Activated T-helper 1 cell treated with anti-CD3 and anti-CD28 coated beads, Interleukin-12 subunit alpha, Interleukin-12 subunit beta, Interleukin-2, Interleukin-4 antibody, amounts not matched to agents 30 ng/mL and 10 ng/mL and 1 ng/mL, durations not matched to agents 14 hours and 24 hours and 36 hours (primary cell): Measurements from ENCODE around the gene EHD1. TPM values are rescaled to one million over a fixed set of nuclear protein-coding genes. Genes with fewer than 3 reads are reported as not detected.

ENCODE experiments used
- DNase-seq: peaks from one replicate; pipeline ENCODE4 v3.0.0; 2021; ENCODE audit warnings: low spot score
- H3K27ac Mint-ChIP-seq: one replicate; pipeline ENCODE4 v1.8.0; 2021; ENCODE audit warnings: mild to moderate bottlenecking, mixed read lengths
- H3K27me3 Mint-ChIP-seq: one replicate; pipeline ENCODE4 v1.8.0; 2022; ENCODE audit warnings: mild to moderate bottlenecking, moderate library complexity, mixed read lengths; ENCODE audit not compliant: insufficient read depth
- H3K36me3 Mint-ChIP-seq: one replicate; pipeline ENCODE4 v1.8.0; 2021; ENCODE audit warnings: low read depth, mixed read lengths
- H3K4me1 Mint-ChIP-seq: one replicate; pipeline ENCODE4 v1.8.0; 2021; ENCODE audit warnings: low read depth, mixed read lengths
- H3K4me3 Mint-ChIP-seq: one replicate; pipeline ENCODE4 v1.8.0; 2021; ENCODE audit warnings: mild to moderate bottlenecking, moderate library complexity, mixed read lengths
- H3K9me3 Mint-ChIP-seq: one replicate; pipeline ENCODE4 v1.8.0; 2021; ENCODE audit warnings: mixed read lengths
- intact Hi-C: fragments of 100-400 bp; cut with micrococcal nuclease; formaldehyde crosslinking; loops from one replicate; pipeline ENCODE4 v1.15.1; 2024
- total RNA-seq: library from RNA; stranded (reverse); gene quantifications from 2 replicates; pipeline ENCODE4 v1.2.3, GENCODE V29; 2022

EHD1 gene
- total RNA-seq, 1 donor from 2014 or later = 96.9 TPM

DNA sequence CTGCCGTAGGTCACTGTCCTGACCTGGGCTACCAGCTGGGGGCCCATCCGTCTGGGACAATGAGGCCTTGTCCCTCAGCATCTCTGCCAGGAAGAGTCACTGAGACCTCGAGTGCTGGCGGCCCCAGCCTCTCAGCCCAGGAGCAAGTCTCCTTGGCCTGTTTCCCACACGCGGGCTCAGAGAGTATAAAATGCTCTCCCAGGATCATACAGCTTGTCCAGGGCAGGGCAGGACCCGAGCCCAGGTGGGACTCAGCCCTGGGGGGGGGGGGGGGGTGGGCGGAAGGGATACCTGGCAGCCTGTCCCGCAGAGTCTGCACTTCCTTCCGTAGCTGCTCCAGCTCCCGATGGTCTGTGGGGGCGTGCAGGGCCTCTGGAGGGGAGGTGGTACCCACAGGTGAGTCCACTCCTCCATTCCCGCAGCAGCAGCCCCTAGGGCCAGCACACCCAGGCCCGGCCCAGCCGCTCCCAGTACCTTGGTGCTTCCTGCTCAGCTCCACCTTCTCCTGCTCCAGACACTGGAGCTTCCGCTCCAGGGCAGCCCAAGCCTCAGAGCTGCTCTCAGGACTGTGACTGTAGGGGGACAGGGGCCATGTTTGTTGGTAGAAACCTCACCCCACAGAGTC lies 41.9 kb downstream of the EHD1 start:
- Mint-ChIP-seq H3K4me1 (no peaks in the 10 kb centered on the region), H3K27ac (no peak overlapping the region), H3K4me3 (no peak overlapping the region)

DNA sequence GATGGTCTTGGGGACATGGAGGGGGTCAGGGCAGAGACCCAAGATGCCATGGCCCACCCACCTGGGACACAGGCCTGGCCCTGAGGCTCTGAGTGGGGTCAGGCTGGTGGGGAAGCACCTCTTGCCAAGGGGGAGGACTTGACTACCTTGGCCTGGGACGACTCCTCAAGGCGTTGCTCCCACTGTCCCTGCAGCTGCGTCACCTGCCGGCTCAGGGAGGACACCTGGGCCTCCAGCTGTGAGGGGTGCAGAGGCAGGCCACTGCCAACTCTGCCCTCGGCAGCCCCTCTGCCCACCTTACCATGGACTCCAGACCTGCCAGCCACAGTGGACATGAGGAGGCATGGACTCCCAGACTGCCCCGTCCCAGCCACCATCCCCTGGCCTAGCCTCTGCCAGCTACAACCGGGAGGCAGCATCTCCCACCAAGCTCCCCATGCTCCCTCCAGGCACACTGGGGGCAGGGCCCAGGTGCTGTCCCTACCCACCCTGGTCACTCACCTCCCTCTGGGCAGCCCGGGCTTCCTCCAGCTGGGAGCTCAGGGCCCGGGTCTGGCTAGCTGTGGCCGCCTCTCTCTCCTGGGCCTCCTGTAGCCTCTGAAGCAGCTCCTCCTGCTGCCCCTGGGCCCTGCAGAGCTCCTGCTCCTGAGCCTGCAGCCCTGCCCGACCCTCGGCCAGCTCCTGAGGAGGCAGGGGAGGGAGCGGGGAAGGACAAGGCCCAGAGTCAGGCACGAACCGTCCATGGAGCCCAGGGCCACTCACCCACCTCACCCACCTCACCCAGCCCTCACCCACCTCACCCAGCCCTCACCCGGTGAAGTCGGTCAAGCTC lies 42.6 kb downstream of the EHD1 start:
- H3K36me3 Mint-ChIP-seq = no peaks in the 10 kb centered on the region
- DNase-seq = no peak
- H3K27me3 Mint-ChIP-seq = no peaks in the 10 kb centered on the region
- intact Hi-C loops = no loop called here
- H3K9me3 Mint-ChIP-seq = no peaks in the 10 kb centered on the region
- no peak overlapping the region for H3K27ac Mint-ChIP-seq
- no peak overlapping the region for H3K4me3 Mint-ChIP-seq
- no peaks in the 10 kb centered on the region for H3K4me1 Mint-ChIP-seq

More for the DNA sequence above, 41.9 kb downstream of the EHD1 start:
- Mint-ChIP-seq H3K36me3 (no peaks in the 10 kb centered on the region), H3K27me3 (no peaks in the 10 kb centered on the region), H3K9me3 (no peaks in the 10 kb centered on the region)
- DNase-seq = no peak
- intact Hi-C loops = no loop called here

DNA sequence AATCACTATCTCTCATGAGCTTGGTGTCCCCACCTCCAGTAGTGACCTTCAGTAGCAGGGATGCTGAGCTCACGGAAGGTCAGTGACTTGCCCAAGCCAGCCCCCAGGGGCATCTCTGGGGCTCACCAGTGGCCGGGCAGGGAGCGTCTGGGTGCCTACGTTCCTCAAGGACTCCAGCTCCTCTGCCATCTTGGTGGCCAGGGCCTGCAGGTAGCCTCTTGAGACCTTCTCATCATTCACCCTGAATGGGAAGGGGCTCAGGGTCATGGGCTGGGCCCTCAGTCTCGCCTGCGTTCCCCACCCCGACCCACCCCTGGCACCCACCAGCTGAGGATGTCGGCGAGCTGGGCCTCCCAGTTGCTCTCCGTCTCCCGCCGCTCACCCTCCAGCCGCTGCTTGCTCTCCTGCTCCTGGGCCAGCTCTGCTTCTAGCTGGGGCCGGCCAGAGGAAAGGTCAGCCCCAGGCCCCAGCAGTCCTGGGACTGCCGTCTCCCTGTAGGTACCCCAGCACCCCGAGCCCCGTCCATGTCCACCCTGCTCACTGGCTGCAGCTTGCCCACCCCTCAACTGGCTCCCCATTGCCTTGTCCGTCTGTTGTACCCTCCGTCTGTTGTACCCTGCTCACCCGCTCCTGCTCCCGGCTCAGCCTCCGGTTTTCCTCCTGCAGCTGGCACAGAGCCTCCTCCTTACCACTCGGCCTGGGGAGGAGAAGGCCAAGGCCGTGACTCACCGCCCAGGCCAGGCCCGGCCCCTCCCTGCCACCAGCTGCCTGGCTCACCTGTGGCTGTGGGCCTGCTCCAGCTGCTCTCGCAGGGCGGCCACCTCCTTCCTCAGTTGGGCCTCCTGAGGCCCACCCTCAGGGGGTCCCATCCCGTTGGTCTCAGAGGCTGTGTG lies 43.5 kb downstream of the EHD1 start:
- Mint-ChIP-seq H3K27me3 (no peaks in the 10 kb centered on the region), H3K4me3 (no peak overlapping the region), H3K9me3 (no peaks in the 10 kb centered on the region), H3K4me1 (no peaks in the 10 kb centered on the region), H3K27ac (no peak overlapping the region), H3K36me3 (no peaks in the 10 kb centered on the region)
- intact Hi-C loops = no loop called here
- no peak for DNase-seq

DNA sequence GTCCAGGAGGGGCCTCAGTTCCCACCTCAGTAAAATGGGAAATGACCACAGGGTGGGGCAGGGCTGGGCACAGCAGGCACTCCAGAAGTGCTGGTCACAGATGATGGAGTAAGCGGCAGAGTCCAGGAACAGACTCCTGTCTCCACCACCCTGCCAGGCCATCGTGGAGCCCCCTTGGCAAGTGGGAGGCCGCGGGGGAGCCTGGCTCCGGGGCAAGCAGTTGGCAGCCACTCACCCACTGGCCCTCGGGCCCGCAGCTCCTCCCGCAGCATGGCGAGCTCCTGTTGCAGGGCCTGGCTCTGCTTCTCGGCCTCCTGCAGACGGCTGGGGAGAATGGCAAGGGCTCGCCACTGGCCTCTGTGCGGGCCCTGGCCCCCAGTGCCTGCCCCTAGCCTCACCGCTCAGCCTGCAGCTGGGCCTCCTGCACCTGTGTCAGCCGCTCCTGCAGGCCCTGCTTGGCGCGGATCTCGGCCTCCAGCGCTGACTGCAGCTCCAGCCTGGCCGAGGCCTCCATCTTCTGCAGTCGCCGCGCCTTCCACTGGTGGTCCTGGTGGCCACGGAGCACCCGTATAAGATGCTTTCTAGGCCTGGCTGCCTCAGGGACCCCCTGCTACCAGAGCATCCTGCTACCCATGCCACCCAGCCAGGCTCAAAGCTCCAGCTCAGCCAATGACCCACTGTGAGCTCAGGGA lies 44.2 kb downstream of the EHD1 start:
- H3K4me1 Mint-ChIP-seq = no peaks in the 10 kb centered on the region
- H3K36me3 Mint-ChIP-seq = no peaks in the 10 kb centered on the region
- no peak for DNase-seq
- intact Hi-C loops = no loop called here
- no peak overlapping the region for H3K4me3 Mint-ChIP-seq
- no peak overlapping the region for H3K27ac Mint-ChIP-seq
- no peaks in the 10 kb centered on the region for H3K27me3 Mint-ChIP-seq
- no peaks in the 10 kb centered on the region for H3K9me3 Mint-ChIP-seq

DNA sequence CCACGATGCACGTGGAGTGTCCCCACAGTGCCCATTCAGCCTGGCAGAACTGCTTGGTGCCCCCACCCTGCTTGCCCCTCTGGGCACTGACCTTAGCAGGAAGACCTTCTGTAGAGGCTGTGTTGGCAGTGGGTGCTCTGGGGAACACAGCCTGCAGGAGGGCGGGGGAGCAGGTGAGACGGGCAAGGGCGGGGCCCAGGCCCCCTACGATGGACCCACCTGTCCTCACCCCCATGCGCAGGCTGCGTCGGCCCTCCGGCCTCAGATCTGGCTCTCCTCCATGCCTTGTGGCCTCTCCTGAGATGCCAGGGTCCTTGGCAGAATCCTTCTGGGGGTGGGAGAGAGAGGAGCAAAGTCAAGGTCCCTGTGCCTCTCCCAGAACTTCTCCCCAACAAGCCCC lies 44.9 kb downstream of the EHD1 start:
- Mint-ChIP-seq H3K27ac (no peak overlapping the region), H3K9me3 (no peaks in the 10 kb centered on the region), H3K4me1 (no peaks in the 10 kb centered on the region), H3K27me3 (no peaks in the 10 kb centered on the region), H3K36me3 (no peaks in the 10 kb centered on the region), H3K4me3 (no peak overlapping the region)
- intact Hi-C loops = no loop called here
- DNase-seq = no peak

DNA sequence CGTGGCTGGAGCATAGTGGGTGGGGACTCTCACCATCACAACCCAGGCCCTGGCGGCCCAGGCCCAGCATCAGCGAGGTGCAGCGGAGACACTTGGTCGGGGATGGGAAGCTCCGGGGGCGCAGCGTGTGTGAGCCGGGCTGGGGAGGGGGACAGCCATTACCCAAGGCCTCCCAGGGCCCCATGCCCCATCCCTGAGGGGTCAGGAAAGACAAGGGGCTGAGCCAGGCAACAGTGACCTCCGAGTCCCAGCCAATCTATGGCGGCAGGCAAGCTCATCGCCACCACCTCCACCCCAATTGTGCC lies 45.3 kb downstream of the EHD1 start:
- Mint-ChIP-seq H3K9me3 (no peaks in the 10 kb centered on the region), H3K27ac (no peak overlapping the region)

DNA sequence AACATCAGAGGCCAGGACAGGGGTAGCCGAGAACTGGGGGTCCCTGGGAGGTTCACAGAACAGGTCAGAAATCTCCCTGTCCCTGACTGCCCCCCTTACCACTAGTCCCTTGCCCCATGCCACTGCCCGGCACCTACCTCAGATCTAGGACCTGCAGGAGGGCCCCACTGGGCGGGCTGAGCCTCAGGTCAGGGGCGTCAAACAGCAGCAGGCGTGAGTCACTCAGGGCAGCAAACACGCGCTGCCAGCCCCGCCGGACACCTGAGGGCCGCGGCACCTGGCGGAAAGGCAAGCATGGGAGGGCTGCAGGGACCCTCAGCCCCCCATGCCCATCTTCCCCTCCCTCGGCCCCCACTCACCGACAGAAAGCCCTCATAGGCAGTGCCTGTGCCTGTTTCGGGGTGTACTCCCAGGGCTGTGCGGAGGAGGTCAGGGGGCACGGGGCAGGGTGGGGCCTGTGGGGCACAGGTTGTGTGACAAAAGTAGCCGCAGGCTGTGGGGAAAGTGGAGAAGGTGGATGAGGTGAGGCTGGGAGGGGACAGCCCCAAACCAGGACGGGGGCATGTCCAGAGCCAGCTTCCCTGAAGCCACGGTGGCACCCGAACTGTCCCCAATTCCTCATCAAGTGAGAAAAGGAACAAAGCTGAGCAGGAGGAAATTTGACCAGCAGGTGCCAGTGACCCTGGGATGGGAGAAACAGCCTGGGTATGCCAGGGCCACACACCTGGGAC lies 45.8 kb downstream of the EHD1 start:
- no peak for DNase-seq
- H3K9me3 Mint-ChIP-seq = no peaks in the 10 kb centered on the region
- no peak overlapping the region for H3K4me3 Mint-ChIP-seq
- intact Hi-C loops = no loop called here
- H3K36me3 Mint-ChIP-seq = no peaks in the 10 kb centered on the region
- no peak overlapping the region for H3K27ac Mint-ChIP-seq
- no peaks in the 10 kb centered on the region for H3K27me3 Mint-ChIP-seq
- H3K4me1 Mint-ChIP-seq = no peaks in the 10 kb centered on the region

More for the DNA sequence above, 45.3 kb downstream of the EHD1 start:
- Mint-ChIP-seq H3K4me3 (no peak overlapping the region), H3K36me3 (no peaks in the 10 kb centered on the region), H3K27me3 (no peaks in the 10 kb centered on the region), H3K4me1 (no peaks in the 10 kb centered on the region)
- intact Hi-C loops = no loop called here
- DNase-seq = no peak

DNA sequence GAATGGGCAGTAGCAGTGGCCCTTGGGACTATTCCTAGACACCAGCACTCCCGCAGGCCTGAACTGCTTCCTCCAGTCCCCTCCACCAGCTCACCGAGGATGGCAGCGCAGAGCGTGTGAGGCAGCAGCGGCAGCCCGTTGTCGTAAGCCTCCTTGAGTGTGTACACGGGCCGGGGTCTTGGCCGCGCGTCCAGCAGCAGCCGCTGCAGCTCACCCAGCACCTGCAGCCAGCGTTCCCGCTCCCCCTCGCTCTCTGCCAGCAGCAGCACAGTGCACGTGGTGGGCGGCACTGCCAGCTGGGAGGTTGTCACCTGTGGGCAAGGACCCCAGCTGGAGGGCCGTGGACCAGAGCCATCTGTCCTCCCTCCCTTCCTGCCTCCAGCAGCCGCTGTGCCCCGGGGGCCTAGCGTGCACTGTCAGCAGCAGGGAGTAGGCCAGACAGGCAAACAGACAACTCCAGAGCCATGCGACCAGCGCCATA lies 47.0 kb downstream of the EHD1 start:
- Mint-ChIP-seq H3K4me3 (no peak overlapping the region), H3K9me3 (no peaks in the 10 kb centered on the region), H3K27ac (no peak overlapping the region), H3K36me3 (no peaks in the 10 kb centered on the region), H3K4me1 (no peaks in the 10 kb centered on the region), H3K27me3 (no peaks in the 10 kb centered on the region)
- DNase-seq = no peak
- intact Hi-C loops = no loop called here

DNA sequence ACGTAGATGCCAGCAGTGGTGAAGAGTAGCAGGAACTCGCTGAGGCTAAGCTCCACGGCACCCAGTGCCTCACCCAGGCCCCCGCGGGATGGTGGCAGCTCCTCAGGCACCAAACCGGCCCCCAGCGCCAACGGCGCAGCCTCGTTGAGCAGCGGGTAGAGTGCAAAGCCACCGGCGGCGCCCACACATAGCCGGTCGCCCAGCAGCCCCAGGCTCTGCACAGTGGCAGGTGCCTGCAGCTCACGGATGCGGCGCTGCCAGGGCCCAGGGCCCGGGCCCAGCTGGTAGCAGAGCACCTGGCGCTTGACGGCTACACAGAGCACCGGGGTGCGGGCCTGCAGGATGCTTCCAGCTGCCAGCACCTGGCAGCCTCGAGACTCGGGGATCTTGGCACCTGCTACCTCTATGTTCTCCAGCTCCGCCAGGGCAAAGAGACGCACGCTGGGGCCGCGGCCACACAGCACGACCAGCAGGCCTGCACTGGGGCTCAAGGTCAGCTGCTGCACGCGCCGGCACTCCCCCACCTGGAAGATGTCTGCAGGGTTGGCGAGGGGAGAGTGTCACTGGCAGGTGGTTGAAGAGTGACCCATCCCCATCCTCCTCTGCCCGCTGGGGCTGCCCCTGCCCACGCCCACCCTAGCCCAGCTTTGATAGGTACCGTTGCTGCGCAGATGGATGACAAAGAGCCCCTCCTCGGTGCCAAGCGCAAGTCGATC lies 48.7 kb downstream of the EHD1 start:
- intact Hi-C loops = no loop called here
- no peaks in the 10 kb centered on the region for H3K27me3 Mint-ChIP-seq
- no peak for DNase-seq
- no peak overlapping the region for H3K4me3 Mint-ChIP-seq
- no peak overlapping the region for H3K27ac Mint-ChIP-seq
- H3K4me1 Mint-ChIP-seq = no peaks in the 10 kb centered on the region
- H3K9me3 Mint-ChIP-seq = no peaks in the 10 kb centered on the region
- H3K36me3 Mint-ChIP-seq = no peaks in the 10 kb centered on the region

DNA sequence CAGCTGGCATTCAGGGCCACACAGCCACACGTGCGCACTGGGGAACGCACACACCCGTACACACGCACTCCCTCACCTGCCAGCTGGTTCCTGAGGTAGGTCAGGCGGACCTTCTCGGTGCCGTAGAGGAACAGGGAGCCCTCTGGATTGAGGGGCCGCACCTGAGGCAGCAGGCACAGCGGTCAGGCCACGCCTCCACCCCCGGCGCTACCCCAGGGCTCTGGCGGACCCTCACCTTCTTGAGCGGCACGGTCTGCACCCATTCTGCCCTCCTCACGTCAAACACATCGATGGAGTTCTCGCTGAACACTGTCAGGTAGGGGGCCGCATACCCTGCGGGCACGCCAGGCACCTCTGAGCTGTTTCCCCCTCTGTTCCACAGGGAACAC lies 51.0 kb downstream of the EHD1 start:
- H3K36me3 Mint-ChIP-seq = no peaks in the 10 kb centered on the region

DNA sequence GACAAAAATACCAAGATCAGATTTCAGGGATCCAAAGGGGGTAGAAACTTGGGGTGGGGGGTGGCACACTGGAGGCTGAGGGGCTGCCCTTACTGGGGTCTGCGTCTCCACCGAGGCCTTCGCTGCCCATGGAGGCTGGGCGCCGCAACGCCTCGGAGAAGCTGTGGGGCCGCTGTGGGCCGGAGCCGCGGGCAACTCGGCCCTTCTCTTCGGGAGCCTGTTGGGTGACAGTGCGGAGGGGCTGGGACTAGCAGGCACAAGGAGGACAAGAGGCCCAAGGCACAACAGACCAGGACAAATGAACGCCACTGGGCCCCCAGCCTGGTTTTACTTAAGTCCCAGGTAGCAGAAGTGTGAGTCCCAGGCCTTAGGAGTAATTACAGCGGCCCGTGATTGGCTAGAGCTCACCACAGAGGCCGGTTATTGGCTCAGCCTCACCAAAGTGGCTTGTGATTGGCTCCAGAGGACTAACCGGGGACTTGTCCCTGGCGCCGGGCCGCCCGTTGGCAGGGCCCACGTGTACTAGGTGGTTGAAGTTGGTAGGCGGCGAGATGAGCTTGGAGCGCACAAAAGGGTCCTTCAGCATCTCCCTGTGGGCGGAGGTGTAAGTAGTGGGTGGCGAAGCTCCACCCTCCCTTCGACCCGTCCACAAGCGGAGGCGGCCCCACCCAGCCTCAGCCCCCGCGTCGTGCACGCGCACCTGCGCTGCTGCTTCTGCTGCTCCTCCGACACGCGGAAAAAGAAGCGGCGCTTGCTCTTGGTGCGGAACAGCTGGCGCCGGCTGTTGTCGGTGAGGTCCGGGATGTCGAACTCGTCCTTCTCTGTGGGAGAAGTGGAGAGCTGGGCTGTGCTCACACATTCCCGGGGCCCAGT lies 51.6 kb downstream of the EHD1 start:
- no peaks in the 10 kb centered on the region for H3K4me1 Mint-ChIP-seq
- no peak overlapping the region for H3K4me3 Mint-ChIP-seq
- H3K9me3 Mint-ChIP-seq = no peaks in the 10 kb centered on the region
- H3K27me3 Mint-ChIP-seq = peaks cover 1% of the 10 kb centered on the region
- no peak for DNase-seq
- intact Hi-C loops = no loop called here
- no peak overlapping the region for H3K27ac Mint-ChIP-seq
- H3K36me3 Mint-ChIP-seq = no peaks in the 10 kb centered on the region

More for the DNA sequence above, 51.0 kb downstream of the EHD1 start:
- Mint-ChIP-seq H3K9me3 (no peaks in the 10 kb centered on the region), H3K4me1 (no peaks in the 10 kb centered on the region), H3K27ac (no peak overlapping the region), H3K27me3 (peaks cover 1% of the 10 kb centered on the region), H3K4me3 (no peak overlapping the region)
- no peak for DNase-seq
- intact Hi-C loops = no loop called here
